Panc1 (cell line): Measurements from ENCODE around the gene NFILZ.

Experiments
- CTCF ChIP-seq: fragments of 450-650 bp; IDR thresholded peaks from 2 replicates; pipeline ENCODE4 v1.5.1; 2017; ENCODE audit warnings: mild to moderate bottlenecking
- POLR2AphosphoS5 ChIP-seq: IDR thresholded peaks from 2 replicates; pipeline ENCODE4 v1.6.1; 2012; ENCODE audit warnings: mild to moderate bottlenecking, low read depth, low read length, moderate library complexity

GRCh38 chr19:8641908-8642547, 11.6 kb downstream of the NFILZ start:
- TF ChIP-seq CTCF (no peak; the same call in 1 of the 2 replicates), POLR2AphosphoS5 (no peak)
